Activated gamma-delta T cell (primary cell): ENCODE results near the gene ANKH.

Source experiments
- DNase-seq: peaks from one replicate; lab custom pipeline; 2025; lab: John Stamatoyannopoulos, UW

The ANKH gene

GRCh38 chr5:14713476-14714390, 157.8 kb downstream of the ANKH start:
- DNase-seq: no peak

GRCh38 chr5:14712666-14713065, 158.9 kb downstream of the ANKH start:
- no peak for DNase-seq

- DNase-seq: no peak
Observed at GRCh38 chr5:14712131-14712530, 159.4 kb downstream of the ANKH start.

- DNase-seq: no peak
Observed at GRCh38 chr5:14710313-14710994, 161.1 kb downstream of the ANKH start.

- no peak for DNase-seq
Observed at GRCh38 chr5:14708551-14708950, 163.0 kb downstream of the ANKH start.

- DNase-seq: no peak
Observed at GRCh38 chr5:14707811-14708390, 163.7 kb downstream of the ANKH start.

- no peak for DNase-seq
Observed at GRCh38 chr5:14706615-14707021, 165.0 kb downstream of the ANKH start.

- DNase-seq: no peak
Observed at GRCh38 chr5:14705556-14705955, 166.0 kb downstream of the ANKH start.

- DNase-seq: no peak
Observed at GRCh38 chr5:14702238-14702839, 169.2 kb downstream of the ANKH start.

GRCh38 chr5:14701556-14701955, 170.0 kb downstream of the ANKH start:
- no peak for DNase-seq

GRCh38 chr5:14700478-14701436, 170.8 kb downstream of the ANKH start:
- no peak for DNase-seq

- no peak for DNase-seq
Observed at GRCh38 chr5:14699807-14700400, 171.7 kb downstream of the ANKH start.

GRCh38 chr5:14699159-14699558, 172.4 kb downstream of the ANKH start:
- no peak for DNase-seq

- no peak for DNase-seq
Observed at GRCh38 chr5:14698495-14698894, 173.1 kb downstream of the ANKH start.

- no peak for DNase-seq
Observed at GRCh38 chr5:14696851-14697250, 174.7 kb downstream of the ANKH start.

- no peak for DNase-seq
Observed at GRCh38 chr5:14696057-14696456, 175.5 kb downstream of the ANKH start.

- DNase-seq: no peak
Observed at GRCh38 chr5:14695152-14695551, 176.4 kb downstream of the ANKH start.

- no peak for DNase-seq
Observed at GRCh38 chr5:14693070-14693469, 178.5 kb downstream of the ANKH start.

- DNase-seq: no peak
Observed at GRCh38 chr5:14687023-14687665, 184.4 kb downstream of the ANKH start.

GRCh38 chr5:14686517-14686916, 185.1 kb downstream of the ANKH start:
- no peak for DNase-seq
